Measurements from ENCODE around the gene SAYSD1.

The SAYSD1 gene

GRCh38 chr6:39085129-39085797 is 29.7 kb downstream of the SAYSD1 start:
- Histone ChIP-seq H2AFZ (ENCODE audit: low read length) (no peak overlapping the region), H4K20me1 (ENCODE audit: insufficient read depth, low read length, poor library complexity, severe bottlenecking) (no peaks in the 10 kb centered on the region), H3F3A (ENCODE audit: low read depth) (no peaks in the 10 kb centered on the region), H3K9ac (ENCODE audit: low read depth, low read length, poor library complexity, severe bottlenecking) (no peak overlapping the region), H3K9me3 (ENCODE audit: insufficient read depth, low read depth, low read length) (no peaks in the 10 kb centered on the region), H3K4me2 (ENCODE audit: low read depth, low read length, poor library complexity, severe bottlenecking) (no peak overlapping the region), H3K79me2 (ENCODE audit: insufficient read depth, low read length) (no peaks in the 10 kb centered on the region), H3K36me3 (ENCODE audit: insufficient read depth, low read length) (no peaks in the 10 kb centered on the region), H3K4me1 (ENCODE audit: insufficient read depth, low read length, poor library complexity, severe bottlenecking) (peaks cover 16% of the 10 kb centered on the region), H3K9me2 (replicated peaks; ENCODE audit: low read depth, low read length) (no peaks in the 10 kb centered on the region), H3K4me3 (ENCODE audit: low read length, poor library complexity, severe bottlenecking) (no peak overlapping the region), H3K27me3 (ENCODE audit: insufficient read depth, low read length, poor library complexity, severe bottlenecking) (no peaks in the 10 kb centered on the region)
- TF ChIP-seq CTCF (conservative IDR thresholded peaks at IDR 0.05; ENCODE audit: low read length) (no peak), EZH2phosphoT487 (IDR thresholded peaks at IDR 0.05; ENCODE audit: borderline replicate concordance) (no peak)

GRCh38 chr6:39084506-39084905 is 30.5 kb downstream of the SAYSD1 start:
- TF ChIP-seq CTCF (conservative IDR thresholded peaks at IDR 0.05; ENCODE audit: low read length) = no peak
- no peak for TF ChIP-seq EZH2phosphoT487 (IDR thresholded peaks at IDR 0.05; ENCODE audit: borderline replicate concordance)
- Histone ChIP-seq H3K9me2 (replicated peaks; ENCODE audit: low read depth, low read length) (no peaks in the 10 kb centered on the region), H3K79me2 (ENCODE audit: insufficient read depth, low read length) (no peaks in the 10 kb centered on the region), H4K20me1 (ENCODE audit: insufficient read depth, low read length, poor library complexity, severe bottlenecking) (no peaks in the 10 kb centered on the region), H3K9me3 (ENCODE audit: insufficient read depth, low read depth, low read length) (no peaks in the 10 kb centered on the region), H3F3A (ENCODE audit: low read depth) (no peaks in the 10 kb centered on the region), H3K4me1 (ENCODE audit: insufficient read depth, low read length, poor library complexity, severe bottlenecking) (peaks cover 11% of the 10 kb centered on the region), H3K36me3 (ENCODE audit: insufficient read depth, low read length) (no peaks in the 10 kb centered on the region), H3K4me3 (ENCODE audit: low read length, poor library complexity, severe bottlenecking) (no peak overlapping the region), H3K4me2 (ENCODE audit: low read depth, low read length, poor library complexity, severe bottlenecking) (no peak overlapping the region), H2AFZ (ENCODE audit: low read length) (no peak overlapping the region), H3K27me3 (ENCODE audit: insufficient read depth, low read length, poor library complexity, severe bottlenecking) (no peaks in the 10 kb centered on the region), H3K9ac (ENCODE audit: low read depth, low read length, poor library complexity, severe bottlenecking) (no peak overlapping the region)

- TF ChIP-seq EZH2phosphoT487 (IDR thresholded peaks at IDR 0.05; ENCODE audit: borderline replicate concordance) = no peak
- TF ChIP-seq CTCF (conservative IDR thresholded peaks at IDR 0.05; ENCODE audit: low read length) = no peak
- no peaks in the 10 kb centered on the region for H4K20me1 ChIP-seq (ENCODE audit: insufficient read depth, low read length, poor library complexity, severe bottlenecking)
- no peak overlapping the region for H3K9ac ChIP-seq (ENCODE audit: low read depth, low read length, poor library complexity, severe bottlenecking)
- no peaks in the 10 kb centered on the region for H3K9me3 ChIP-seq (ENCODE audit: insufficient read depth, low read depth, low read length)
- no peak overlapping the region for H3K4me2 ChIP-seq (ENCODE audit: low read depth, low read length, poor library complexity, severe bottlenecking)
- H3K36me3 ChIP-seq (ENCODE audit: insufficient read depth, low read length) = no peaks in the 10 kb centered on the region
- no peak overlapping the region for H2AFZ ChIP-seq (ENCODE audit: low read length)
- no peak overlapping the region for H3K4me3 ChIP-seq (ENCODE audit: low read length, poor library complexity, severe bottlenecking)
- H3K4me1 ChIP-seq (ENCODE audit: insufficient read depth, low read length, poor library complexity, severe bottlenecking) = no peaks in the 10 kb centered on the region
- H3K9me2 ChIP-seq (replicated peaks; ENCODE audit: low read depth, low read length) = no peaks in the 10 kb centered on the region
- no peaks in the 10 kb centered on the region for H3K79me2 ChIP-seq (ENCODE audit: insufficient read depth, low read length)
- no peaks in the 10 kb centered on the region for H3F3A ChIP-seq (ENCODE audit: low read depth)
- H3K27me3 ChIP-seq (ENCODE audit: insufficient read depth, low read length, poor library complexity, severe bottlenecking) = no peaks in the 10 kb centered on the region
Observed at GRCh38 chr6:39083231-39083634, 31.8 kb downstream of the SAYSD1 start.
